CMK (cell line): ENCODE results near the gene LRIT1.

Experiments
- DNase-seq: peaks from one replicate; pipeline ENCODE4 v3.0.0-alpha.2; 2010; ENCODE audit warnings: low read depth

LRIT1 gene

DNA sequence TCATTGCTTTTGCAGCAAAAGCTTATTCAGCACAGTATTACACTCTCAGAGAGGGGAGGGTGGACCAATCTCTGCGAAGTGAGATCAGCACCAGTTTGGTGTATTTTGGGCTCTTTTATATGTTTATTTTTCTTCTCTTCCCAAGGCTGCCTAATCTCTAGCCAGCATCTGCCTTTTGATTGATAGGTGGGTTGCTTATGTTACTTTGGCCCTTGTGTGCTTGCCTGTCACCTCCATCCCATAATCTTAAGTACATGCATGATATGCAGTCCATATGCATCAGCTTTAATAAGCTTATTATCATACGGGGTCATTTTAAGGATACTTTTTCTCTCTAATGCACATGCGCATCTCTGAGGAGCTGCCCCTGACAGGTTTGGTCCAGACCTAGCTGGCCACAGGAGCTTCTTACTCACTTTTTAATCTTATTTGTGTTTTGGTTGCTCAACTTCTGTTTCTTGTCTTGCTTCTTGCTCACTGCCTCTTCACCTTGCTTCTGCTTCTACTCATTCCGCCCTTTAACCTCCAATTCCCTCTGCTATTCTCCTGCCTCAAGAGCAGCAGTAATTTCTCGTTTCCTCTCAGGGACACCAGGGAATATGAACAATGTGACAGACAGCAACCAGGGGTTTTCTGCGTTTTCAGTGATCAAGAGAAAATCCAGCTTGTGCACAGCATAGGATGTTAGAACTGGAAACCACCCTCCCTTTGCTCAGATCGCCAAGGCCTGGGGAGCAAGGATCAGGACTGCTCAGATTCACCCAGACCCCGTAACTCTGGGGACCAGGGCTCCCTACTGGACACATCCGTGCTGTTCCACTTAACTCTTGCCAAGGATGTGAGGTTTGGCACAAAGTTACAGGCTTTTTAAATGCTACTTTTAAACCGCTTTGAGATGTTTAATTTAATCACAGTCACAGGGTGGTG is 13.5 kb upstream of the LRIT1 start:
- no peak for DNase-seq

DNA sequence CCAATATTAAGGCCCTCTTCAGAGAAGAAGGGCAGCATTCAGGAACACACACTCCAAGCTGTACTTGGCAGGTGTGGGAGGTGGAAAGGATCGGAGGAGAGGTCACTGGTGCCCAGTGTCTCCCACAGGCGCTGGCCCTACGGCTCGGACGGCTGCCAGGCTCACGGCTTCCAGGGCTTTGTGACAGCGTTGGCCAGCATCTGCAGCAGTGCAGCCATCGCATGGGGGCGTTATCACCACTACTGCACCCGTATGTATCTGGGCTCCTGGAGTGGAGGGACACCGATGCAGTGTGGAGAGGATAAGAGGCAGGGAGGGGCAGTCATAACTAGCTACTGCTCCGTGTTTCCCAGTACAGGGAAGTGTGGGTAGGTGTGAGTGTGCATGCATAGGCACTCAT is 7.4 kb upstream of the LRIT1 start:
- no peak for DNase-seq

DNA sequence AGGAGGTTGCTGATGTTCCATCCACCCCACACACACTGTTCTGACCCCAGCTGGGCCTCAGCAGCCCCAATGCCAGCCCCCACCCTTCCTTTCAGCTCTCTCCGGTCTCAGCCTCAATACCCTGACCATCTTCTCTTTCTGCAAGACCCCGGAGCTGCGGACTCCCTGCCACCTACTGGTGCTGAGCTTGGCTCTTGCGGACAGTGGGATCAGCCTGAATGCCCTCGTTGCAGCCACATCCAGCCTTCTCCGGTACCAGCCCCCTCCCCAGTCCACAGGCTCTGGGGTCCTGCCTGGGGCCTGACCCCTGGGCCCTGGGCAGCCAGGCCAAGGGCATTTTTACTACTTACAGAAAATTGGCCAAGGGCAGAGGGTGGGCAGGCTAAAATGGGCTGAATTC is 6.2 kb upstream of the LRIT1 start:
- DNase-seq: no peak

DNA sequence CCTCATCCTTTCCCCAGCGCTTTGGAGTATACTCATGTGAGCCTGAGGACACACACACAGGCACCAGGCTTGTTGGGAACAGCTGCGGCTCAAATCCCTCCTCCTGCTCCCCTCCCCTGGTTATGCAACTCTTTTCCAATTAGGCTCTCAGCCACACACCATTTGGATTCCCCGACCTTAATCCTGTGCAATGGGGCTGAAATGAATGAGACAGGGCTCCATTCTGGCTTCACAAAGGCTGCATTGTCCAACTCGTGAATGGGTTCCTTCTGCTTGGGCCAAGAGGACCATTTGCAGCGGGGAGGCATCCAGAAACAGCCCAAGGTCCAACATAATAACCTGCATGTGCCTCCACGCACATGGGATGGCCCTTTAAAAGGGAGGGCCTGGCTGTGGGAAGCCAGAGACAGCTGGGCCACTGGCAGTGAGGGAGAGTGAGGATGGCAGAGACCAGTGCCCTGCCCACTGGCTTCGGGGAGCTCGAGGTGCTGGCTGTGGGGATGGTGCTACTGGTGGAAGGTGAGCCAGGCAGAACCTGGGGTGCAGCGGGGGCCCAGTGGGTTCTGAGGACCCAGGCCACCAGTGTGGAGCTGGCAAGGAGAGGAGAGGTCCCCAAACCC is 3.4 kb upstream of the LRIT1 start, which contains the start of gene RGR:
Gene RGR, plus strand, starts transcription at position 403 of the 620 bp plus-strand sequence. Its CDS starts 38 bp downstream, at position 441.
- DNase-seq: no peak

DNA sequence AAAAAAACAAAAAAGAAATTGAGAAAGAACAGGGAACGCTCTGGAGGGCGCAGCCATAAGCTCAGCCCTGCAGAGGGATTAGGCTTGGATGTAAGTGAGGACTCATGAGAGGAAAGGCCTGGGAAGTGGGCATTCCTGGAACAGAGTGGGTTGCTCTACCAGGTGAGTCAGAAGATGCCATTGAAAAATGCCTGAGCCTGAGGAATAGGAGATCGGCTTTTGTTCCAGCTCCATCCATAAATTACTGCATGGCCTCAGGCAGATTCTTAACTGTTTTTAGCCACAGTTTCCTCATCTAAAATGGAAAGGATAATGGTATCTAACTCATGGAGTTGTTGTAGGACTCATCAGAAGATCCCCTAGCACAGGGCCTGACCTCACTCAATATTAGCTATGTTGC is 2.4 kb upstream of the LRIT1 start:
- no peak for DNase-seq

DNA sequence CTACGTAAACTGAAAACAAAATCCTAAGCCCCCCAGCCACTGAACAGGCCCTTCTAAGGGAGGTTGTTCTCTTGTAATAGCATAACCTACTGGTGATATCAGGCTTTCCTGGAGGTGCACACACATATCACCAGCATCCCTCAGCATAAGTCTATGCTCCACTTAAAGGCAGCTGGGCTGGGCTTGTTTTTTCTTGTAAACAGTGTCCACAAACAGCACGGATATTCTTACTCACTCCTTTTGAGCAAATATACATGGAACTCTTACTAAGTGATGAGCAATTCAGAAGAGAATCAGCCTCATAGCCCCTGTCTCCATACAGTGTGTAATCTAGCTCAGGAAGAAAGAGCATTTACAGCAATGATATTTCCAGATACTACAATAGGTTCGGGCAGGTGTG is 2.4 kb downstream of the LRIT1 start:
- no peak for DNase-seq

DNA sequence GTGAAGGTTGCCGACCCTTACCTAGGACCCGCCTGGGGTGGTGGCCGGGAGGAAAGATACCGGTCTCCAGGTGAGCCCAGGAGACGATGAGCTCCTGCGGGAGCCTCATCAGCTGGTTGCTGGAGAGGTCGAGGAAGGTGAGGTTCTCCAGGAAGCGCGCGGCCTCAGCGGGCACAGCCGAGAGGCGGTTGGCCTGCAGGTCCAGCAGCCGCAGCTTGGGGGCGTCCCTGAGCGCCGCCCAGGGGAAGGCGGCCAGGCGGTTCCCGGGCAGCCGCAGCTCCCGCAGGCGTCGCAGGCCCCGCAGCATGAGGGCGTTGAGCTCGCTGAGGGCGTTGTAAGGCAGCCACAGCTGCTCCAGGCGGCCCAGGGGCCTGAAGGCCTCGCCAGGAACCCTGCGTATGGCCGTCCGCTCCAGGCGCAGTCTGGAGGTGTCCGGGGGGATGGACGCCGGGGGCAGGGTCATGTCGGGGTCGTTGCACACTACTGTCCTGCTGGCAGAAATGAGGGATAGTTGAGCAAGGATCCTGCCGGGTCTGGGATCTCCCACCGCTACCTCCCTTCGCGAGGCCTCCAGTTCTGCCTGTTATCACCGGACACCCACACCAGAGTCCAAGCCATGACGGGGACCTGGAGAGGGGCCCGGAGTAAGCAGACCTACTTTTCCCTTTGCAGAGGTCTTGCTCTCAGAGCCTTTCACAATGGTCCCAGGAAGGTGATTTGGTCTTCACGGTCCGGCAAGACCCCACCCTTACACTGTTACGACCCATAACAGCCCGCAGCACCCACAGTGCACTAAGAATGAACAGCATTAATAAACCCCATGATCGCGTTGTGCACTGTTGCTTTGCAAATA is 3.9 kb downstream of the LRIT1 start:
- DNase-seq: no peak

DNA sequence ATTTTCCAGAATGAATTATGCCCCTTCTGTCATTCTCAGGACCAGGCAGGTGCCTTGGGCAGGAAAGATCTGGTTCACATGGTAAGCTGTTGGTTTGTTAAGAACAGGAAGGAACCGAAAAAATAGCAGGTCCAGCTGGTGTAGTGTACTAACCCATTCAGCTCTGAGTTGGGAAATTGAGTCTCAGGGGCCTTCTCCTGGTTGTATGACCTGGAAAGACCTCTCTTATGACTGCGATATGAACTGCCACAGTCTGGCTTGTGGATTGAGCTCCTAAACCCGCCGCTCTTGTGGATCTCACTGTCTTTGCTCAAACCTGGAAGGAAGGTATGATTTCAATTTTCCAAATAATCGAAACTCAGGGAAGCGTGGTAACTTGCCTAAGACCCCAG is 4.5 kb downstream of the LRIT1 start:
- DNase-seq: no peak

DNA sequence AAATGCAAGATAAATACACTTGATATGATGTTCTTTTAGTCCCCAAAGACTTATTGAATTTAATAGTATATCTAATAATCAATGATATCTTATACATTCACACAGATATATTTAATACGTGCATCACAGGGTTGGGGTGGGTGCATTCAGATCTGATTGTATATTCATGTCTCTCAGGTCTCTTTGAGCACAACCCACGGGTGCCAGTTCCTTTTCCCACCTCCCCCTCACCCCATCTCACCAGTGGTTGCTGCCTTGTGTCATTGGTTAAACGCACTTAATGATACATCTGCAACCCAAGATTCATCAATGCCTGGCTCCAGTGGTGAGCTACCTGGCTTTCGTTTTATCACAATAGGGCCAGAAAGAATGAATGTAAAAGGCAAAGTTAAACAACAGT is 6.2 kb downstream of the LRIT1 start:
- no peak for DNase-seq

DNA sequence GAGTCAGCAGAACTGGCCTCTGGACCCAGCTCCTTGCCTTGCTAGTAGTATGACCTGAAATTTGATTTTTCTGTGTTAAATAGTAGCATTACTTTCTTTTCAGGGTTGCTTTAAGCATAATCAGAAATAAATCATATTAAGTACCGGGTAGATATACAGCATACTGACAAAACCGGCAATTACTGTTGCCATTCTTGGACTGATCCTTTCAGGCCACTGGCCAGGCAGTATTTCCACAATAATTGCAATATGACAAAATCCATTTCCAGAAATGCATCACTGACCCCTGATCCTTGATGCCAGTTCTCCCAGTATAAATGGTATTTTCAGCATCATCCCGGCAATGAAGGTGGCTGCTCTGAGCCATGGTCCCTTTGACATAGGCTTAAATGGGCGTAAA is 6.9 kb downstream of the LRIT1 start:
- DNase-seq: no peak

DNA sequence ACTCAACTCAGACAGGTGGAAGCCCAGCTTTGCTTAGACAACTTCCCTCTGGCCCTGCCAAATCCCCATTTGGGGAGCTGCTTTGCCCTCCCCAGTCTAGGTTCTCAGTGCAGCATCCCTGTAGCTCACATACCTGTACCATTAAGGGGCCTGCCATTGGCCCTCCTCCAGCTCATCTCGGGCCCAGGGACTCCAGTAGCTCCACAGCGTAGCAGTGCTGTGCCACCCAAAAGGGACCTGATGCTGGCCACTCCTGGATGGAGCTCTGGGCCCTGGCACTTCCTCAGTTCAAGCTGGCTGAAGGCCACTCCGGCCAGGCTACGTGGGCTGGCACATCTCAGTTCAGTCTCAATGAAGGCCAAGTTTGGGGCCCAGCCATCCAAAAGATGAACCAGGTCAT is 7.4 kb downstream of the LRIT1 start:
- DNase-seq: no peak

DNA sequence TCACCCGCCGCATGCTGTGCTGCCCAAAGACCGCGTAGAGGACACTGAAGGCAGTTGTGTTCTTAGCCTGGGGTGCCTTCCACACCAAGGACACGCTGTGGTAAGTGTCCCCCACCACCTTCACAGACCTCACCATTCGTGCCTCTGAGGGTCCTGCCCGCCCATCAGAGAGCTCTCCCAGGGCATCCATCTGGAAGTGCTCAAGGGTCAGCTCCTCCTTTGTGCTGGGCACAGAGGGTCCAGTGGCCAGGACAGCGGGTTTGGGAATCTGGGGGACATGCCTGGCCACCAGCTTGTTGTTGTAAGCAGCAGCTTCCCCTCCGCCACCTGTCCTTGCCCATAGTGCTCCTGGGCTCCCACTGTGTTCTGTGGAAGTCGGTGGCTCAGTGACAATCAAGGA is 9.0 kb downstream of the LRIT1 start:
- DNase-seq: no peak

DNA sequence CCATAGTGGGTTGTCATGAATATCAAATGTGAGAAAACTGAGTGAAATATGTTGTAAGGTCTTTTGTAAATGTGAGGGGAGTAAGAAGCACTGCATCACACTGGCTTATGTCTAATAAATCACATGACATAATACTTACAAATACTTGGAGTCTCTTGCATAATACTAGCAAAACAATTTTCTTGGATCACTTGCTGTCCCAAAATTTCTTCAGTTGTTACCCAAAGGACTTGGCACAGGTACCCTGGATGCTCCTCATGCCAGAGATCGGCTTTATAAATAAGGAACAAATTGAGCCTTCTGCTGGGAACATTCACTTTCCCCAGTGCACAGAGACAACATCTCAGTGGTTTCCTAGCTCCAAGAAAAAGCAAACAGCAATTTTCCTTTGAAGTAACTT is 11.0 kb downstream of the LRIT1 start:
- DNase-seq: no peak

DNA sequence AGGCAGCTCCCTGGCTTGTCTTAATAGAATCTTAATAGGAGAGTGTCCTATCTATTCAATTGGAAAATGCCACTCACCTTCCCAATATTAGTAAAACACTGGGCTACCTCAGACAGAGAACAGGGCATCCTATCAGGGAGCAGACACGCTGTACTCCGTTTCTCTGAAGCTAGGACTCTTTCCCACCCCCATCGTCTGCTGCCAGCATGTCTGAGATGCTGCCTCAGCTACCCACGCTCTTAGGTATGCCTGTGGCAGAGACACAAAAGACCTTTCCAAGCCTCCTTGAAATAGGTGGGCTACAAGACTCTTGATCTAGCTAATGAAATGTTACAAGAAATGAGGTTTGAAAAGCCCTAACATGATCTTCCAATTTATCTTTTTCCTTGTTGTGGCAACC is 13.5 kb downstream of the LRIT1 start:
- DNase-seq: no peak

DNA sequence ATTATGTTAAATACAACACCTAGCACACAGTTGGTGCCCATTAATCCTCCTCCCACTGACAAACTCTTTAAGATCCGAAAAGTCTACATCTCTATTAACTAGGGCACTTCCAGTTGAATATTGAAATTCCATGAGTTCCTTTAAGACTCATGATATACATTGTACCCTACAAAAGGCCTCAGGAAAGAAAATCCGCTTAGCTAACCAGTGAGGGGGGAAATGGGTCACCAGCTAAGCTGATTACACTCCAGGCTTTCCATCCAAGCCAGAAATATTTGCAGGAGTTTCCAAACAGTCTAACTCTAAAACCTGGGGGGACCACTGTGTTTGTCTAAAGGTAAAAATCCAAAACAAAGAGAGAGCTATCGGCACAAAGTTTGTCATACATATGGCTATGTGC is 14.7 kb downstream of the LRIT1 start:
- DNase-seq: no peak

DNA sequence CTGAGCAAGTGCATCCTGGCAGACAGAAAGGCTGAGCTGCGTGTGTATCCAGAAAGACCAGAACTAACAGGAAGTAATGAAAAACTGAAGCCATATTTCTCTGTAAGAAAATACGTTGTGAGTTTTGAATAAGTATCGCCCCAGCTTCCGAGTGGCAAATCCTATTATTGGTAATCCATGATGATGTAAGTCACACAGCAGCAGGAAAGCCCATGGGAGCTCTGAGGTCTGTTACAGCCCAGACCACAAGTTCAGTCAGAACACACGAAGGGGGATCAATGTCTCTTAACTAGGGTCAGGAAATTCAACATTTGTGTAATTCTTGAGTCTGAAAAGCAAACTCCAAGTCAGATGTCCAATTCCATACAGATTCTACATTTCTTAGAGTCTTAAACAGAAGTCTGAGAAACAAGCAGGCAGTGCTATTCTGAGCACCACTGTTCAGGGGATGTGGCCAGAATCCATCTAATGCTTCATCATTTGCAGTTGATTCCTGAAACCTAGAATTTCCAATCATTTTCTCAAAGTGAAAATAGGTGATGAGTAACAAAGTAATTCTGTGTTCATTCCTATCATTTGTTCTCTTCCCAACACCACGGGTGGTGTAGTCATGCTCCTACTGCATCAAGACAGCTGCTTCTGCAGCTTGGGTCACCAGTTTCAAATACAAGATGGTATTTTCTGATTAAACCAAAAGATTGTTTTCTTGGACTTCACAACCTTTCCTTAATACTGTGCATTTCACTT is 15.7 kb downstream of the LRIT1 start, which contains the start of gene LRIT2:
Gene LRIT2, minus strand, starts transcription at position 118 of the 747 bp plus-strand sequence. Its CDS starts 24 bp downstream, at position 94.
- no peak for DNase-seq

DNA sequence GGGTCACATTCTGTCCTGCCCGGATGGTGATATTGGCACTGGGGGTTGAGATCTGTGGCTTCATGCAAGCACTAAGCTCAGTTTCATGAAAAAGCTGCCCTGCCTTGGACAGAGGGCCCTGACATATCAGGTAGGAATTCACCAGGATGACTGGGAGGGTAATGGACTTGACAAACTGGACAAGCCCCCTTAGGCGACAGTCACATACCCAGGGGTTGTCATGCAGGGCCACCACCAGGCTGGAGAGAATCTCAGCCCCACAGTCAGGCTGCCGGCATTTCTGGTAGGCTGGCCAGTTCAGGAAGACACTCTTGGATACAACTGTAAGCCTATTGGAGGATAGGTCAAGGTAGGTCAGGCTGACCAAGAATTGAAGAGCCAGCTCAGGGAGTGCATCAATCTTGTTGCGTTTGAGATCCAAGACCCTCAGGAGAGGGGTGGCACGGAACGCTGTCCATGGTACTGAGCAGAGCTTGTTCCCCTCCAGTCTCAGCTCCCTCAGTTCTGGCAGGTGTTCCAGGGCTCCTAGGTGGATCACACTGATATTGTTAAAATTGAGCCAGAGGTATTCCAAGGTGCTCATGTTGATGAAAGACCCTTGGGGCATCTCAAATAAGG is 16.8 kb downstream of the LRIT1 start:
- no peak for DNase-seq

DNA sequence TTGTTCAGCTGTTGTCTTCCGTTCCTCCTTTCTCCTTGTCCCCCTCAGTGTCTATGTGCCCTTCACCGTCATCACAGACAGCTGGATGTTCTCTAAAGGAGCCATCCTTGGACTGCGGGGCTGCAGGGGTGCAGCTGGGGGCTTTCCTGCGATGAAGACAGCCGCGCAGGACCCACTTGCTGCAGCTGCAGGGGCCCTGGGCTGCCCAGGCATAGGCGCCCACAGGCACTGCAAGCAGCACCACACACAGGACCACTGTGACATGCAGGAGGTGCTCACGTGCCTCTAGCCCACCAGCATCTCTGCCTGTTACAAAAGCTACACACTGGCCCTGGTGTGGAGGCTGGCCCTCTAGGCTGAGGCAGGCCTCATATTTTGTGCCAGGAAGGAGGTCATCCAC is 19.4 kb downstream of the LRIT1 start:
- DNase-seq: no peak

DNA sequence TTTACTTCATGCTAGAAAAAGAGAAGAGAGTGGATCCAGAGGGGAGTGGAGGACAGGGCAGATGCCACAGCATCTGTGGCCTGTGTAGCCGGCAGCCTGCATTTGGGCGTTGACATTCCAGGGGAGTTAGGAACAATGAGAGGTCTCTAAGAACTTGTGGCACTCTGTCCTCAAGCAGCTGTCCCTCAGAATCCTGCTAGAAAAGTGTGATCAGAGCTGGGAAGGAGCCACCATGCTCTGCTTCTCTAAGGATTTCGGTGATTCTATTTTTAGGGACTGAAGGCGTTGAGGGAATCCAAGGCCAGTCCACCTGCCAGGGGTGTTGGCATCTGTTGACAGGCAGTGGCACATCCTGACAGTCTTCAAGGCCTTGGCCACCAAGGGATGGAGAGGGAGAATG is 23.6 kb downstream of the LRIT1 start:
- no peak for DNase-seq

DNA sequence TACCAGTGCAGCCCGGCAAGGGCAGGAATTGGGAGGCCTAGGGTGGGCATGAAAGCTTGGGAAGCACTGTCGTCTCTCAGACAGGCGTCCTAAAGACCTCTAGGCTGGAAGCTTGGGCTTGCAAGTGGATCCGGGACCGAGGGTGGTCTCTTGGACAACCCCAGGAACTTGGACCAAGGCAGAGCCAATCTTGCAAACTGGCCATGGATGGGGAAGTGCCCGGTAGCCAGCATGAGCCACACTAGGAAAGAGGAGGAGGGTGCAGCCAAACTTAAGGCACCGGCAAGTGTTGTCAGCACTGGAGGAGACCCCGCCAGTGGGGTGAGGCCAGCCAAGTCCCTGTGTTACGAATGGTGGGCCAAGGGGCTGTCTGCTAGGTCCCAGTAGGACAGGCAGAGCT is 24.5 kb downstream of the LRIT1 start:
- DNase-seq: no peak

DNA sequence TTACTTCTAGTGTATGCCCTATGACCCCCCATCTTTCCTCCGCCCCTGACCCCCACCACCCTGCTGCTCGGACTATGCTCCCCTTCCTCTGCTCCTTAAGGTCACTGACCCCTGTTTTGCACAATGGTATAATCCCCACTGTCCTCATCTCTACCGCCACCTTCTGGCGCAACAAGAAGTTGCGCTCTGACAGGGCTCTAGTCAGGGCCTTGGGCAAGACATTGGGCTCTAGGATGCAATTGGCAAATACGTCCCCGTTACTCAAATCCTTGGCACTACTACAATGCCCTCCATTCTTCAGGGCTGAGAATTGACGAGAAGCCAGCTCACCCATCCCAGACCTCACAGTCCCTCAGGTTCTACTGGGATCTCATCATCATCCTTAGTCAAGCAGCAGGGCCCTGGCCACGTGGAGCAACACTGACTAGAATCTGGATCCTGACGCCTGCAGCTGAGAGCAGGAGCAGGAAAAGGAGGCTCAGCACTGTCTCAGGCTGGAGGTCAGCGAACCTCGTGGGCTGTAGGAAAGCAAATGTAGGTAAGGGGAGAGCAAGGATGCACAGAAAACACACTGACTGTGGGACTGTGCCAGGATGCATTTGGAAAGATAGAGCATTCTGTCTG is 26.6 kb downstream of the LRIT1 start:
- peak; percentile 11 for DNase-seq
